KG1 (cell line): ENCODE measurements around the gene RECQL.
"Not testable (repeated sequence)": the region's sequence is repeated elsewhere in the genome, so short reads cannot be mapped to it uniquely, and the experiment has no call there.

Experiments used
- DNase-seq: peaks from one replicate; lab custom pipeline; 2025; lab: John Stamatoyannopoulos, UW

The RECQL gene

DNA sequence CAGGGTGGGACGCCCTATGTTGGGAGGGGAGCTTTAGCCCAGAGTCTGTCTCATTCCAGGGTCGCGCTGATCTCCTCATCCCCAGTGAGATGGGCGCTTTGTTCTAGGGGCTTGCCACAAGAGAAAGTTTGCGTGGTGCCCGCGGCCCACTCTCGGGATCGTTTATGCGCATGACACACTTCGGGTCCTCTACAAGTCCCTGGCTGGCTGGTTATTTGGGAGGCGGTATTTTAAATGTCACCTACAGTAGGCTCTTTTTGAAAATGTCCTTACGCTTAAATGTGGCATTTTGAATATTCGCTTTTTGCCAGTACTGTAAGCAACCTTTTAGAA lies 695 bp upstream of the RECQL start:
- no peak for DNase-seq

- DNase-seq = peak; percentile 8
Observed at GRCh38 chr12:21500786-21501257, 613 bp downstream of the RECQL start.

- DNase-seq = no peak
Observed at GRCh38 chr12:21499765-21500164, 1.7 kb downstream of the RECQL start.

- no peak for DNase-seq
Observed at GRCh38 chr12:21485998-21486397, 15.4 kb downstream of the RECQL start.

DNA sequence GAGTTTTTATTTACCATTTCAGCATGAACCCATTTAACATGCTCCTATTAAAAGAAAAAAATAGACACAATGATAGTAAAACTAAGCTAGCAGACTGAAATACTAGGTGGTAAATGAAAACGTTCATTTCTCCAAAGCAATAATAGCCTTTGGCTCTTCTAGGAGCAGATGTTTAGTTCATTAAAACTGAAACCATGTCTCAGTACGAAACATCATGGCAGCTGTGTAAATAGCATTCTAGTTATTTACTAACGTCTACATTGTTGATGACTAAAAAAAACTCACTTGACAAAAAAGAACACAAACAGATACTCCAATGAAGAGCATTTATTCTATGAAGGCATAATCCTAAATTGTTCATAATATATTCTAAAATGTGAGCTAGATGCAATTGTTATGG lies 17.9 kb downstream of the RECQL start:
- DNase-seq = no peak

DNA sequence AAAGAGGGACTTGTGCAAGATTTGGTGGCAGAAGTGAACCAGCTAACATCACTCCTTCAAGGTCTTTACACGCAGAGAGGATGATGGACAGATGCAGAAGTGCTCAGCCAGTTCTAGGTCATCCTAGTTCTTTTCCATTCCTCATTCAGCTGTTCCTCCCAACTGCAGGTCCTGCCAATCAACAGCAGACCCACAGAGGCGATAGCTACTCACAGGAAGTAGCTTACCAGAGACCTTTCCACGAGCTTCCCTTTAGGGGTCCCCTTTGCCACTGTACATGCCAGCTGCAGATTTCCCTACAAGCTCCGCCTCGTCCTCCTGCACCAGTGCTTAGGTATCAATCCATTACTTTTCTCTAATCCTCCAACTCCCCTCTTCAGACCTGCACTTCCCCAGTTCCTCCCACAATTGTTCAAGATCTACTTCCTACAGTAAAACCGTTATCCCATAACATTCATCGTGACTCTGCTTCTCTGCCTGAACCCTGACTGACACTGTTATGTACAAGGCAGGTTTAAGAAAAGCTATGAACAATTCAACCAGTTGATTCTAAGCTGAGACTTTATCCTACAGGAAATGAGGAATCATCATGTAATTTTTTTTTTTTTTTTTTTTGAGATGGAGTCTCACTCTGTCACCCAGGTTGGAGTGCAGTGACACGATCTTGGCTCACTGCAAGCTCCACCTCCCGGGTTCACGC lies 22.5 kb downstream of the RECQL start:
- DNase-seq = no peak

GRCh38 chr12:21476949-21477348 lies 24.5 kb downstream of the RECQL start:
- no peak for DNase-seq

DNA sequence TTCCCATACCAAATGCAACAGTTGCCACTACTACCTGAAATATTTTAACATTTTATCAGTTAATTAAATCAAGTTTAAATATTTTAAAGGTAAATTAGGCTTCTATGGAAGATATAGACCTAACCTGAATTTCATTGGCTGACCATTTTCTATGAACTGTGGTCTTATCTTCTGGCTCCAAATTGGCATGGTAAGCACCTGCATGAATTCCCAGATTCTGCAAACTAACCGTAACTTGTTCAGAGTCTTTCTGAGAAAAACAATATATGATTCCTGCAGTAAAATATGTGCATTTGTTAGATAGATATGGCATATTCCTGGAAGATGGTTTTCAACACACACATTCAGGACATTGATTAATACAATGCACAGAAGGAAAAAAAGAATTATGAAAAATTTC lies 25.9 kb downstream of the RECQL start:
- no peak for DNase-seq

DNA sequence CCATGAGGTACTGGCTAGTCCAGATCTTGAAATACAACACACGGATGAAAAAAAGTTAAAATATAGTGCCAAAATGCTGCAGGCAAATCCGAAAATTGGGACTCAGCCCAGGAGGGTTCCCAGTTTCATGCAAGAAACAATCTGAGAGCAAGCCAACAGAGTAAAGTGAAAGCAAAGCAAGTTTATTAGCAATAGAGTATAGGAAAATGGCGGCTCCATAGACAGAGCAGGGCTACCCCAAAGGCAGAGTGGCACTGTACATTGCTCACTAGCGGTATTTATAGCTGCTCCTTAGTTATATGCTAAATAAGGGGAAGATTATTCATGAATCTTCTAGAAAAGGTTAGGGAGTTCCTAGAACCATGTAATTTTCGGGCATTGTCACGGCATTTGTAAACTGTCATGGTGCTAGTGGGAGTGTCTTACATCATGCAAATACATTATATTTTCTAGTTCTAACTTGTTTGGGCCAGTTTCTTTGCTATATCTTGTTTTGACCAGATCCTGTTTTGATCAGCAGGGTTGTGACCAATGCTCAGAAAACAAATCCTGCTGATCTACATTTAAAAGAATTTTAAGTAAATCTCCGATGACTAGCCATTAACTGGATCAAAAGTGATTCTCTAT lies 29.1 kb downstream of the RECQL start:
- no peak for DNase-seq

DNA sequence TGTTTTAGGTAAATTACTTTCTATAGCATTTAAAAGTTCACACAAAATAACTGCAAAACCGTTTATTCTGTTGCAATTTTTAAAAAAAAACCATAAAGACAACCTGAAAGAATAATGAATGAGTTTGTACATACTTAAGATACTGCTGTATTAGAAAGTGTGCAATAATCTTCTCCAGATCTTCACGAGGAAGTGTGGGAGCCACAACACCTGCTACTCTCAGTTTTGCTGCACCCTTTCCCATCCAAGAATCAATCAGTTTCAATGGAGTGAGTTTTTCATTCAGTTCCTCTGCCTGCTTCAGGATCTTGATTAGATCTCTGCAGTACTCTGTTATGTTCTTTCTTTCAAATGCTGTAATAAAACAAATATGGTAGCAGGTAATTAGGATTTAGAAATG lies 30.1 kb downstream of the RECQL start:
- DNase-seq = no peak

GRCh38 chr12:21467334-21467733 lies 34.1 kb downstream of the RECQL start:
- not testable (repeated sequence) for DNase-seq

GRCh38 chr12:21459474-21459873 lies 42.0 kb downstream of the RECQL start:
- DNase-seq = no peak

DNA sequence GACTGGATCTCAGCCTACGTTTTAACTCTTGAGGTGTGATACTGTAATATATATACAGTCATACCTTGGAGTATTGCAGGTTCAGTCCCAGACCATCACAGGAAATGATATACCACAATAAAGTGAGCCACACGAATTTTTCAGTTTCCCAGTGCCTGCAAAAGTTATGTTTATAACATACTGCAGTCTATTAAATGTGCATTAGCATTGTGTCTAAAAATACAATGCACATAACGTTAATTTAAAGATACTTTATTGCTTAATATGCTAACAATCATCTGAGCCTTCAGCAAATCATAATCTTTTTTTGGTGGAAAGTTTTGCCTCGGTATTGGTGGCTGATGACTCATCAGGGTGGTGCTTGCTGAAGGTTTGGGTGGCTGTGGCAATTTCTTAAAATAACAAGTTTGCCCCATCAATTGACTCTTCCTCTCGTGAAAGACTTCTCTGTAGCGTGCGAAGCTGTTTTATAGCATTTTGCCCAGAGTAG lies 45.1 kb downstream of the RECQL start:
- DNase-seq = no peak

GRCh38 chr12:21453312-21453852 lies 48.1 kb downstream of the RECQL start:
- DNase-seq = no peak

DNA sequence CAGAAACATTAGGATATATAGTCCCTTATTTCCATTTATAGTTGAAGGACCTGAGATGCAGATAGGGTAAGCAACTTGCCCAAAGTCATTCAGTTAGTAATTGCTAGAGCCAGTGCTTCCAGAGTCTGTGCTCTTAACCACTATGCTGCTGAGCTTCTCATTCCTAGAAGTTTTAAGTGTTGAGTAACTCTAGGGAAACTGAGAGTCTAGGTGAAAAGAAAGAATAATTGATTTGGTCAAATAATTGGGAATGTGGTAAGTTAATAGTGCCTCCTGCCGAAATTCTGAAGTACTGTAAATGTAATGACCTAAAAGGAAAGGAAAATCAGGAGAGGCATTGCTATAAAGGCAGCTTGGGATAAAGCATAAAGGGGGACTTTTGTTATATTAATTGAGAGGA lies 49.9 kb downstream of the RECQL start:
- DNase-seq = no peak

- no peak for DNase-seq
Observed at GRCh38 chr12:21444193-21445146, 57.0 kb downstream of the RECQL start.

- no peak for DNase-seq
Observed at GRCh38 chr12:21439347-21439746, 62.1 kb downstream of the RECQL start.

- no peak for DNase-seq
Observed at GRCh38 chr12:21438643-21439042, 62.8 kb downstream of the RECQL start.

DNA sequence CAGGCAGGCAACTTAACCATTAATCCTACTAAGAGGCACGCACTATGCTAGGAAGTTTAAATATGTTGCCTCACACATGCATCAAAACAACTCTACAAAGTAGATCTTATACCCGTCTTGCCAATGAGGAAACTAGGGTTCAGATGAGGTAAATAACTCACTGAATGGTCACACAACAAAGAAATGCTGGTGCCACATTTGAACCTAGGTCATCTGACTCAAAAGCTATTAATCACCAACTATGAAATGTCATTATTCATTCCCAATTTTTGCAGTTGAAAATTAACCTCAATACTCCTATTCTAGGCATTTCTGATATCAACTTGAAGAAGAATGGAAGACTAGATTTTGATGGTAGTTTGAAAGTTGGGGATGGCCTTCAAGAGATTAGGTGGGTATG lies 66.7 kb downstream of the RECQL start:
- DNase-seq = no peak

DNA sequence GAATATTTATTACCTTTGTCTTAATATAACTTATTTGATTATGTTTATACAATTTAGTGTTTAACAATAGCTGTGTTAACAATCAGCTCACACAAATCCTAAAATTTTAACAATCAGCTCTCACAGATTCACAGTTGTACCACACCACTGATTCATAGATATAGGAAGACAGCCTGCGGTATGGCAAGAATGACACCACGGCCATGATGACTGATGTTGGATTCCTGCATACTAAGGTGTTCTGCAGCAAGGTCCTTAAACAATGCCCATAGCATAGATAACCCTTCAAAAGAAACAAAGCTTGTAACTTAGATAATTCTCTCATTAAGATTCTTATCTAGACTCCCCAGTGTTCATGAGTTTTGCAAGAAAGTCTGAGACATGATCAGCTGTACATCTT lies 67.9 kb downstream of the RECQL start:
- no peak for DNase-seq

GRCh38 chr12:21429994-21430393 lies 71.4 kb downstream of the RECQL start:
- DNase-seq = no peak

GRCh38 chr12:21428241-21428640 lies 73.2 kb downstream of the RECQL start:
- DNase-seq = no peak
